GM15510 (cell line): ENCODE results near the gene ACP5.

Experiments used
- POLR2A ChIP-seq: IDR thresholded peaks from 3 replicates; pipeline ENCODE4 v1.6.1; 2011; ENCODE audit warnings: borderline replicate concordance; ENCODE audit not compliant: insufficient read length; ENCODE audit errors: extremely low read depth

Gene ACP5

DNA sequence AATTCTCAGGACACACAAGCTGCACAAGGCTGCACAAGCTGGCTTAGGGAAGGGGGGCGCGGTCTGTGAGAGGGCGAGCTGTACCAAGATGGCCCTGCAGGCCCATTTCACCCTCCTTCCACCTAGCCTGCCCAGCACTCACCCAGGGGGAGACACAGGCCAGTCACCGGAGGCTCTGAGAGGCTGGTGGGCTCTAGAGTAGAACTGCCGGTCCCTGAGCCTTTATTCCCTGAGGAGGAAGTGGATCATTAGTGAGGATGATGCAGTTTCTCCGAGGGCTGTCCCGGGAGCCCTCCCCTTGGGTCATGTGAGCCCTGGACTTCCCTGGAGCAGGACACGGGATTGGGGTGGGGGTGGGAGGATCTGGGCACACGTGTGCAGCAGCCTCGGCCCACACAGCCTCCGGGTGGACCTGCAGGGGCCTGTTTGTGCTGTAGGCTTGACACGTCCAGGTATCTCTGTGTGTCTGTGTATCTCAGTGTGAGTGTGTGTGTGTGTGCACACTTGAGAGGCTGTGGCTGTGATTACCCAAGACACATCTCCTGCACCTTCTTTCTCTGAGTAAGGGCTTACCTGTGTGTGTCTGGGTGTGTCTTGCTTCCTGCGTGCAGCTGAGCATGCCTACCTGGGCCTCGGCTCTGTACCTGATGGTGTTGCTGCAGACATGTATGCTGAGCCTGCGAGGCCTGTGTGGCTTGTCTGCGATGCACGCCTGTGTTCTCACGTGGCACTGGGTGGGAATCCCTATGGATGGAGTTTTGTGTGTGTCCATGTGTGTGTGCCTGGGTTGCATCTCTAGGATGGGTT, at the start of gene ACP5:
Gene ACP5, minus strand, starts transcription at position 195 of the 807 bp plus-strand sequence. CDS start 328 bp downstream, outside the sequence.
- no peak for TF ChIP-seq POLR2A

DNA sequence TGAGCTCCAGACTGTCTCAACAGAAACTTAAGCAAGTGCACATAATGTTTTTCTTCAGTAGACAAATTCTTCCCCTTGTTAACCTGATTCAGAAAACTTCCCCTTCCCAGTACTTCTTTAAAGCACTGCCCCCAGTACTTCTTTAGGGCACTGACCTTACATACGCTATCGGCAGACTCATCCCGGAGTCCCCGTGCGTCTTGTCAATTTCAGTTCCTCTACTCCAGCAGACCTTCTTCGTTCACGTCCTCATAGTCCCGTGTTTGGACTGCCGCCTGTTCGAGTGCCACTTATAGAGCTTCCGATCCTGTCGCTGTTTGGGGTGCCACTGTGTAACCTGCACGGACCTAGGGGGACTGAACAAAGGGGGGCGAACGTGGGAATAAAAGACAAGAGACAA, 48.8 kb upstream of the ACP5 start:
- TF ChIP-seq POLR2A: no peak

DNA sequence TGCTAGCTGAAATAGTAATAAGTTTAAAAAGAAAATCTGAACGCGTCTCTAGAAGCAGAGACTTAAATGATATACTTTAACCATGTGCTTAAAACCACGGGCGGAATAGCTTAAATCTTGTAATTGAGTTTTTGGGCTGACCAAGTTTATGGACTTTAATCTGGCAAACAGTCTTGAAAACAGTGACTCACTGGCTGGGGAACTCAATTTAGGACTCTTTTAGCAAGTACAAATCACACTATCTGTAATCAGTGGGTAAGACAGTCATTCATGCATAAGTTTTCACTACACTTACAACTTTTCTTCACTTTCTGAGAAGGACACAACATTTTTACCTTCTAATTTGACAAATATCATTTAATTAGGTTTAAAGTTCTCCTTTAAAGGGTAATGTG, 46.6 kb upstream of the ACP5 start:
- no peak for TF ChIP-seq POLR2A

DNA sequence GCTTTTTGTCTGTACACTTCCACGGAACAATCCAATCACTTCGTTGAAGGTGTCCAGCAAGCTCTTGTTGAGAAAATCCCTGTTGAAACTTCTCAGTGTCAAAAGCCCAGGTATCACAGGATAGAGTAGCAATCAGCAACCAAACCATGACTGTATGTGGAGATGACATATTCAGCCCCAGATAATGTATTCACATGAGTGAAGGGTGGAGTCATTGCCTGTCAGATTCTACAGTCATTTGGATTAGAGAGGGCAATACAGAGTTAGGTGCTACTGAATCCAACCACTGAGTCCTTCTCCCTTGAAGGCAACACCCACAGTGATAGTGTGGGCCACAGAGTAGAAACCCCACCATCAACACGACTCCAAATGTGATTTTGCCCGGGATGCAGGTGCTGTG, 43.1 kb upstream of the ACP5 start:
- TF ChIP-seq POLR2A: no peak

DNA sequence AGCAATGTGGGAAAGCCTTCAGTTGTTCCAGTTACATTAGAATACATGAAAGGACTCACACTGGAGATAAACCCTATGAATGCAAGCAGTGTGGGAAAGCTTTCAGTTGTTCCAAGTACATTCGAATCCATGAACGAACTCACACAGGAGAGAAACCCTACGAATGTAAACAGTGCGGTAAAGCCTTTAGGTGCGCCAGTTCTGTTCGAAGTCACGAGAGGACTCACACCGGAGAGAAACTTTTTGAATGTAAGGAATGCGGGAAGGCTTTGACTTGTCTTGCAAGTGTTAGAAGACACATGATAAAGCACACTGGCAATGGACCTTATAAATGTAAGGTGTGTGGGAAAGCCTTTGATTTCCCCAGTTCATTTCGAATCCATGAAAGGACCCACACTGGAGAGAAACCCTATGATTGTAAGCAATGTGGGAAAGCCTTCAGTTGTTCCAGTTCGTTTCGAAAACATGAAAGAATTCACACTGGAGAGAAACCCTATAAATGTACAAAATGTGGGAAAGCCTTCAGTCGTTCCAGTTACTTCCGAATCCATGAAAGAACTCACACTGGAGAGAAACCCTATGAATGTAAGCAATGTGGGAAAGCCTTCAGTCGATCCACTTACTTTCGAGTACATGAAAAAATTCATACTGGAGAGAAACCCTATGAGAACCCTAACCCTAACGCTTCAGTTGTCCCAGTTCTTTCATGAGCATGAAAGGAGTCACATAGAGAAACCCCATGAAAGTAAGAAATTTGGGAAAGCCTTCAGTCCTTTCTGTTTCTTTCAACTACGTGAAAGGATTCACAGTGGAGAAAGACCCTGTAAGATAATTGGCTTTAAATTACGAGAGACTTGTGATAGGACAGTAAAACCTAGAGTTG, 40.0 kb upstream of the ACP5 start:
- no peak for TF ChIP-seq POLR2A

DNA sequence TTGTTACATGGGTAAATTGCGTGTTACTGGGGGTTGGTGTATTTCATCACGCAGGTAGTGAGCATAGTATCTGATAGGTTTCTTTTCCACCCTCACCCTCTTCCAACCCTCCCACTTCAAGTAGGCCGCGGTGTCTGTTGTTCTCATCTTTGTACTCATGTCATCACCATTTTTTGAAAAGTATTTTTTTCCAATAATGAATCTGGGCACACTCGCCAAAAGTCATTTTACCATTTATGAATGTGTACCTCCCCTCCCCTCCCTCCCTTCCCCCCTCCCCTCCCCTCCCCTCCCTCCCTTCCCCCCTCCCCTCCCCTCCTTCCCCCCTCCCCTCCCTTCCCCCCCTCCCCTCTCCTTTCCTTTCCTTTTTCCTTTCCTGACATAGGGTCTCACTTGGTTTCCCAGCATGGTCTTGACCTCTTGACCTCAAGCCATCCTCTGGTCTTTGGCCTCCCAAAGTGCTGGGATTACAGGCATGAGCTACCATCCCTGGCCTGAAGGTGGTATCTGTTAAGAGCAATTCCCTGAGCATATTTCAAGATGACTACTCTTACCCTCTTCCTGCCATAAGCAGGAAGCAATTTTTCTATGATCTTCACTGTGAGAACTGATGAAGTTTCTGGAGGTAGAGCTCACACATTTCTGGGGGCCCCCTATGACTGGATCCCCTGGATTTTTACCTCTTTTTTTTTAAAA, 35.5 kb upstream of the ACP5 start:
- no peak for TF ChIP-seq POLR2A

DNA sequence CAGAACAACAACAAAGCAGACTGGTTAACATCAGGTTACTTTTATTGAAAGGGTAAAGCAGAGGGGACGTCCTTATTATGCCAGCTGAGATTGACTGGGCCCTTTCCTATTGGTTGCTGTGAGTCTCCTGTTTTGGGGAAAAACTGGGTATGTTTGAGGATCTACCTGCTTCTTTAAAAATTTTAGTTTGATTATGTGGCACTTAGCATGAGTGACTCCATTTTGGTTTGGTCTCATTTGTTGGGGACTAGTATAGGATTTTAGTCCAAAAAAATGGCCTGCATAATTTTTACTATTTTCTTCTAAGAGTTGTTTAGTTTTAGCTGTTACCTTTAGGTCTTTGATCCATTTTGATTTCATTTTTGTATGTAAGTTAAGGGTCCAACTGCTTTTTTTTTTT, 34.3 kb upstream of the ACP5 start:
- no peak for TF ChIP-seq POLR2A

DNA sequence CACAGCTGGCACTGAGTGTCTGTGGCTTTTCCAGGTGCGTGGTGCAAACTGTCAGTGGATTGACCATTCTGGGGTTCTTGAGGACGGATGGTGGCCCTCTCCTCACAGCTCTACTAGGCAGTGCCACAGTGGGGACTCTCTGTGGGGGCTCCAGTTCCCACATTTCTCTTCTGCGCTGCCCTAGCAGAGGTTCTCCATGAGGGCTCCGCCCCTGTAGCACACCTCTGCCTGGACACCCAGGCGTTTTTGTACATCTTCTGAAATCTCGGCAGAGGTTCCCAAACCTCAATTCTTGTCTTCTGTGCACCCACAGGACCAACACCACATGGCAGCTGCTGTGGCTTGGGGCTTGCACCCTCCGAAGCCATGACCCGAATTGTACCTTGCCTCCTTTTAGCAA, 29.0 kb upstream of the ACP5 start:
- TF ChIP-seq POLR2A: no peak

DNA sequence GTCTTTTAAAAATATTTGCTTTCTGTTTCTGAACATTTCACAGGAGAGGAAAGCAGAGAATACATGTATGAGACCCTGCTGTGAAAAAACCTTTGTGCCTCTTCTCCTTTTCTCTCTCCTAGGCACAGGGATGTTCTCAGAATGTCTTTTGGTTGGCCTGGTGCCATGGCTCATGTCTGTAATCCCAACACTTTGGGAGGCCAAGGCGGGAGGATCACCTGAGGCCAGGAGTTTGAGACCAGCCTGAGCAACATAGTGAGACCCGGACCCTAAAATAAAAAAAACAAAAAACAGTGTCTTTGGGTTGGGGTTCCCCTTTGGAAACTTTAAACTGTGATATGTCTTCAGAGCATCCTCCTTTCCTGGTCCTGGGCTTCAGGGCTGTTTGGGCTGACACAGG, 21.3 kb upstream of the ACP5 start:
- no peak for TF ChIP-seq POLR2A

DNA sequence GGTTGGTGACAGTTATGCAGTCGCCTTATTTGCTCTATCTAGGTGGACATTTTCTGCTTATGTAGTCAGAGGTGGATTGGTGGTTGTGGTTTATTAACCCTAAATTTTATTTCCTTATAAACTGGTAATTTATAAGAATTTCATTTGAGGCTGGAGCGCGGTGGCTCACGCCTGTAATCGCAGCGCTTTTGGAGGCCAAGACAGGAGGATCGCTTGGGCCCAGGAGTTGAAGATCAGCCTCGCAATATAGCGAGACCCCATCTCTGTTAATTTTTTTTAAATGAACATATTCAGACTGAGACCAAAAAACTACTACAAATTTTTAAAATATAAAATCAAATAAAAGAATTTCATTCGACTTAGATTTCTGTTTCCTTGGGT, 20.6 kb upstream of the ACP5 start:
- TF ChIP-seq POLR2A: no peak

DNA sequence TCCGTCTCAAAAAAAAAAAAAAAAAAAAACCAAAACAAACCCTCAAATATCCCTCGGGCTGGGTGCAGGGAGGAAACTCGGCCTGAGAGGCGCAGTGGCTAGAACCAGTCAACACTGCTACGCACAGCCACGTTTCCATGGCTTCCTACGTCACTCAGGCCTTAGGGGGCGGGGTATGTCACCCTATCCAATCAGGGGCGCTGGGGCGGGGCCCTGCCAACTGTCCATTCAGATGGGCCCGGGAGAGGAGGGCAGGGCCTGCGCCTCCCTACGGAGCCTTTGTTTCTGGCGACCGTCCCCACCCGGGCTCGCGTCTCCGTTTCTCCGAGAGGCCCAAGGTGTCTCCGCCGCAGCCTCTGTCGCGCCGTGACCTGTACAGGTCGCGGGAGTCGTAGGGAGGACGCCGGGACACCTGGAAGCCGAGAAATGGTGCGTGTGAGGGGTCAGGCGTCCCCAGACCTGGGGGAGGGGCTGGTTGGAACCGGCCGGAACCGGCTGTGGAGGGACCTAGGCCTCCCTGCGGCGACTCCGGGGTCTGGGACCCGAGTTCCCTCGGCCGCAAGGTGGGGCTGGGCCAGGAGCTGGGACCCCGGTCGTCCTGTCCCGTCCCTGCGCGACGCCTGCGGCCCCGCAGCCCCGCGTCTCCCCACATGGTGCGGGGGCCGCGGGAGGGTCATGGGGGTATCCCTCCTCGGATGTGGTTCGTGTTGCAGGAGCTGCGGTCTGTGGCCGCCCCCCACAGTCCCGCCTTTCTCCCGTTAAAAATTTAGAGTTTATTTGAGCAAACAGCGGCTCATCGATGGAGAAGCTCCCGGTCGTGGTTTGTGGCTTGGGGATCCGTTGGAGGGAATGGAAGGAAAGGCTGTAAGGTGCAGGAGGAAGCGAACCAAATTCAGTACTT, 20.0 kb upstream of the ACP5 start, which contains the start of gene ZNF627:
Gene ZNF627, plus strand, starts transcription at position 282 of the 901 bp plus-strand sequence. Its CDS starts 145 bp downstream, at position 427.
- TF ChIP-seq POLR2A: peak; percentile 94

DNA sequence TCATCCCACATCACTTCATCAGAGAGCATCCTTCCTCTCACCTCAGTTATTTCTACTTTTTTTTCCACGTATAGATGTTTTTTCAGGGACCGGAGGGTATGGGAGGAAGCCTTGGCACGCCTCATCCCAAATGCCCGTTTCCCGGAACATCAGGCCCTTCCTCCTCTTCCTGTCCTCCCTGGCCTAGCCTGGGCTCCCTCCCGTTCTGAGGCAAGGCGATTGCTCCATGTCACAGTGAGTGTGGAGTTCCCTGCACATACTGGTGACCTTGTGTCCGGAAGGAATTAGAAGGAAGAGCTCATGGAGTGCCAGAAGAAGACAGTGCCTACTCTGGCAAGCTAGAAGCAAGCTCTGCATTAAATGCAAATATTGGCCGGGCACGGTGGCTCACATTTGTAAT, 18.7 kb upstream of the ACP5 start:
- TF ChIP-seq POLR2A: no peak

DNA sequence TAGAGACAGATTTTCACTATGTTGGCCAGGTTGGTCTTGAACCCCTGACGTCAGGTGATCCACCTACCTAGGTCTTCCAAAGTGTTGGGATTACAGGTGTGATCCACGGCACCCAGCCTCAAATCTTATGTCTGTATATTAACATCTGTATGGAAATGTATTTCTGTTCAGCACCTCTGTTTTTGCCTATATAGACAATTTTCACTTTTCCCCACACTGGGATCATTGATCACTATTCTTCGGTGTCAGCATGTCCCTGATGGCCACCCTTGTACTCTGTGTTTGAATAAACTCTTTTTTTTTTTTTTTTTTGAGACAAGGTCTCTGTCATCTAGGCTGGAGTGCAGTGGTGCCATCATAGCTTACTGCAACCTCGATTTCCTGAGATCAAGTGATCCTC, 16.6 kb upstream of the ACP5 start:
- TF ChIP-seq POLR2A: no peak
